K562 (cell line): Measurements from ENCODE around the gene SBK1. TPM values are rescaled to one million over a fixed set of nuclear protein-coding genes. Genes with fewer than 3 reads are reported as not detected.

Experiments used
- ATAC-seq: fragments of 200-7000 bp; cut with Tn5 transposase; 3 replicates; pipeline ENCODE4 v1.9.1; 2020; ENCODE audit warnings: moderate library complexity
- BruUV-seq: library from RNA; stranded (reverse); fragments of 400-500 nt; replicated peaks from 2 replicates; lab custom pipeline; 2021; lab: Mats Ljungman, UMichigan
- CTCF ChIA-PET: fragments of 300-600 bp; formaldehyde crosslinking; extraction: SDS; loops from one replicate; lab custom pipeline; 2021; ENCODE audit warnings: low intra/inter-chr PET ratio; lab: Yijun Ruan, JAX
- POLR2A ChIA-PET: fragments of 300-600, 350-650 bp; sonication (Branson Sonifier 250); formaldehyde crosslinking; extraction: SDS; loops from one replicate; lab custom pipeline; 2021; ENCODE audit warnings: antibody characterized with exemption, inconsistent platforms; lab: Yijun Ruan, JAX
- DNase-seq, 4 experiments: peaks; one replicate each; pipeline versions ENCODE4 v3.0.0 to v3.0.0-alpha.2; 2011 to 2018; ENCODE audit warnings: low spot score in 3 of 4, mixed read lengths in 3 of 4; ENCODE audit errors: extremely low read depth in 1 of 4
- FAIRE-seq: peaks from 2 replicates; lab custom pipeline; 2011; peaks lifted over from hg19 to GRCh38; lab: Jason Lieb, UNC
- H2AFZ ChIP-seq: 2 replicates; pipeline ENCODE4 v1.6.0; 2011; ENCODE audit warnings: low read depth, low read length, control low read depth, inconsistent platforms
- H3K27ac ChIP-seq: fragments of 200-600 bp; 3 replicates; pipeline ENCODE4 v1.8.0; 2011; ENCODE audit warnings: low read depth, mild to moderate bottlenecking, control low read depth, inconsistent platforms, low read length, moderate library complexity, mixed read lengths; ENCODE audit errors: extremely low read depth
- H3K27me3 ChIP-seq, 2 experiments: fragments of 300-600 bp in 1 of 2; 2 replicates in 1 of 2; 3 replicates in 1 of 2; pipeline versions ENCODE4 v1.6.0 to v1.8.0; 2011; ENCODE audit warnings: inconsistent platforms in 2 of 2, low read length in 2 of 2, mild to moderate bottlenecking in 1 of 2, mixed read lengths in 1 of 2, moderate library complexity in 1 of 2; ENCODE audit not compliant: control insufficient read depth in 2 of 2, insufficient read depth in 2 of 2
- H3K36me3 ChIP-seq: fragments of 300-600 bp; 3 replicates; pipeline ENCODE4 v1.8.0; 2011; ENCODE audit warnings: mild to moderate bottlenecking, low read length, inconsistent platforms; ENCODE audit not compliant: control insufficient read depth, insufficient read depth
- H3K4me1 ChIP-seq, 2 experiments: fragments of 200-600 bp in 1 of 2; replicated peaks in 1 of 2; 2 replicates in 1 of 2; 3 replicates in 1 of 2; pipeline versions ENCODE4 v1.5.1 to v1.8.0; 2011; ENCODE audit warnings: inconsistent platforms in 2 of 2, low read length in 2 of 2, mild to moderate bottlenecking in 1 of 2, mixed read lengths in 1 of 2, moderate library complexity in 1 of 2; ENCODE audit not compliant: control insufficient read depth in 2 of 2, insufficient read depth in 2 of 2
- H3K4me2 ChIP-seq: 2 replicates; pipeline ENCODE4 v1.6.1; 2011; ENCODE audit warnings: low read length, control low read depth, inconsistent platforms, mixed read lengths; ENCODE audit not compliant: insufficient read depth
- H3K4me3 ChIP-seq: fragments of 200-600 bp; sonication (generic), shearing (Covaris generic); 2 replicates; pipeline ENCODE4 v1.5.1; 2016; ENCODE audit warnings: control low read depth, inconsistent platforms
- H3K79me2 ChIP-seq: fragments of 200-600 bp; 3 replicates; pipeline ENCODE4 v1.8.0; 2011; ENCODE audit warnings: low read length, inconsistent platforms; ENCODE audit not compliant: control insufficient read depth, insufficient read depth
- H3K9ac ChIP-seq, 2 experiments: 2 replicates each; pipeline versions ENCODE4 v1.6.0 to v1.6.1; 2011; ENCODE audit warnings: low read depth in 2 of 2, low read length in 2 of 2, control low read depth in 1 of 2, inconsistent platforms in 1 of 2, mild to moderate bottlenecking in 1 of 2, mixed read lengths in 1 of 2; ENCODE audit not compliant: insufficient read depth in 1 of 2
- H3K9me1 ChIP-seq: one replicate; pipeline ENCODE4 v1.6.0; 2011; ENCODE audit warnings: inconsistent platforms, mild to moderate bottlenecking, low read length, moderate library complexity; ENCODE audit not compliant: control insufficient read depth, insufficient read depth
- H3K9me3 ChIP-seq: replicated peaks from 2 replicates; pipeline ENCODE4 v1.5.1; 2011; ENCODE audit warnings: low read depth, low read length, inconsistent platforms; ENCODE audit not compliant: control insufficient read depth, insufficient read depth
- H4K20me1 ChIP-seq: replicated peaks from 2 replicates; pipeline ENCODE4 v1.6.1; 2011; ENCODE audit warnings: low read length, inconsistent platforms, mixed read lengths; ENCODE audit not compliant: control insufficient read depth, insufficient read depth
- CBX8 ChIP-seq: fragments of 200-600 bp; sonication (generic); IDR thresholded peaks from 2 replicates; pipeline ENCODE4 v1.6.1; 2012; ENCODE audit warnings: borderline replicate concordance, mixed run types, low read depth, mild to moderate bottlenecking, moderate library complexity, mixed read lengths, low read length, control low read depth, inconsistent platforms; ENCODE audit not compliant: poor library complexity, severe bottlenecking; ENCODE audit errors: extremely low read depth
- EWSR1 ChIP-seq: fragments of 450-650 bp; IDR thresholded peaks from 2 replicates; pipeline ENCODE4 v1.6.1; 2018; ENCODE audit warnings: borderline replicate concordance, mild to moderate bottlenecking, low read depth, moderate library complexity; ENCODE audit not compliant: partially characterized antibody
- MECOM ChIP-seq: fragments of 250-450 bp; sonication (Bioruptor Pico); IDR thresholded peaks from 2 replicates; pipeline ENCODE4 v1.8.0; 2022; ENCODE audit warnings: inconsistent platforms
- THAP12 ChIP-seq: fragments of 250-450 bp; sonication (Bioruptor Pico); IDR thresholded peaks from 2 replicates; pipeline ENCODE4 v1.9.0; 2021; ENCODE audit warnings: mild to moderate bottlenecking, inconsistent platforms
- ZNF133 ChIP-seq: fragments of 250-450 bp; sonication (Bioruptor Pico); IDR thresholded peaks from 2 replicates; pipeline ENCODE4 v1.4.0; 2020; ENCODE audit warnings: mild to moderate bottlenecking
- ZNF324 ChIP-seq: fragments of 250-450 bp; sonication (Bioruptor Pico); IDR thresholded peaks from 2 replicates; pipeline ENCODE4 v1.4.0; 2020; ENCODE audit warnings: mild to moderate bottlenecking
- WGBS: fragments of 100-300 bp; shearing (Covaris generic); methylation state at CpG from one replicate; pipeline ENCODE4 v1.1.6; 2016; ENCODE audit warnings: low coverage, mixed read lengths; ENCODE audit not compliant: insufficient coverage; ENCODE audit errors: missing lambda C conversion rate; 5-methylcytosine and 5-hydroxymethylcytosine counted together
- in situ Hi-C: fragments of 300-500 bp; cut with MboI; formaldehyde crosslinking; loops from 4 replicates; pipeline ENCODE4 v1.15.0; 2018; ENCODE audit warnings: inconsistent platforms, mixed read lengths
- intact Hi-C: fragments of 100-400 bp; cut with micrococcal nuclease; formaldehyde crosslinking; loops from 2 replicates; pipeline ENCODE4 v1.14.2; 2022
- polyA plus RNA-seq, 8 experiments: library from polyadenylated mRNA; depleted of rRNA in 4 of 8; stranded (reverse) in 5 of 8; unstranded in 3 of 8; fragments of >200 nt; fragmentation: Nextera tagmentation in 2 of 8; fragmentation: Illumina TruSeq in 1 of 8; extraction: Ambion mirVana in 2 of 8; extraction: Trizol in 1 of 8; gene quantifications; 2 replicates each; pipeline versions ENCODE4 v1.2.1 to v1.2.3, GENCODE V29; 2011 to 2014; ENCODE audit warnings: inconsistent platforms in 1 of 8, missing spikeins in 1 of 8
- total RNA-seq, 7 experiments: library from RNA; depleted of rRNA in 6 of 7; stranded (reverse); fragments of >200 nt in 6 of 7; fragmentation: Illumina TruSeq in 2 of 7; extraction: Trizol in 2 of 7; gene quantifications; 2 replicates each; pipeline versions ENCODE4 v1.2.1 to v1.2.3, GENCODE V29; 2011 to 2021; ENCODE audit warnings: low replicate concordance in 1 of 7

Gene SBK1
- total and polyA plus RNA-seq, 9 of the 15 experiments (the other 6 are each of a cell fraction or from before 2014, with no cell fraction given), result 0.01 to 0.07 (median 0.03) TPM; not detected in 6

- H3K9me1 ChIP-seq, result no peaks in the 10 kb centered on the region
- WGBS, result 19% methylated on average over 9 of the region's 10 CpGs
- no peak for TF ChIP-seq CBX8
- no peak for TF ChIP-seq MECOM (CRISPR knock-in tag)
- TF ChIP-seq EWSR1, result no peak
- TF ChIP-seq THAP12 (CRISPR knock-in tag), result no peak
- TF ChIP-seq ZNF133, result no peak
- TF ChIP-seq ZNF324 (CRISPR knock-in tag), result no peak
- H3K9ac ChIP-seq, result 0 out of 4 replicates have a peak overlapping the region, but pooled peaks of 1 of the 2 experiments have one; percentile 52
- ChIA-PET POLR2A (interaction anchor here (0.9 to 1.1 kb wide), 2 partner anchors 8 to 13 kb away, joined by 3 to 4 read pairs; no protein-coding TSS in a partner anchor), CTCF (no interaction called here)
- H3K4me2 ChIP-seq, result no peak overlapping the region
- DNase-seq (no peak), ATAC-seq (no peak), FAIRE-seq (no peak)
- no peaks in the 10 kb centered on the region for H3K79me2 ChIP-seq
- no peak overlapping the region for H2AFZ ChIP-seq
- no peaks in the 10 kb centered on the region for H3K9me3 ChIP-seq
- no peaks in the 10 kb centered on the region for H3K36me3 ChIP-seq
- no TSS peak for BruUV-seq
- H3K27ac ChIP-seq, result no peak overlapping the region
- in situ Hi-C loops (no loop called here), intact Hi-C loops (no loop called here)
- peaks cover 8% of the 10 kb centered on the region for H4K20me1 ChIP-seq
- no peak overlapping the region for H3K4me3 ChIP-seq
- peaks cover 6 to 41% of the 10 kb centered on the region in 2 experiments; a peak in 4 of 5 replicates for H3K27me3 ChIP-seq
- peaks cover 0 to 15% of the 10 kb centered on the region in 2 experiments; a peak in 2 of 5 replicates for H3K4me1 ChIP-seq
Observed at GRCh38 chr16:28312327-28312726, 20.0 kb downstream of the SBK1 start.
